ENCODE measurements around the gene METTL14.

METTL14 gene

DNA sequence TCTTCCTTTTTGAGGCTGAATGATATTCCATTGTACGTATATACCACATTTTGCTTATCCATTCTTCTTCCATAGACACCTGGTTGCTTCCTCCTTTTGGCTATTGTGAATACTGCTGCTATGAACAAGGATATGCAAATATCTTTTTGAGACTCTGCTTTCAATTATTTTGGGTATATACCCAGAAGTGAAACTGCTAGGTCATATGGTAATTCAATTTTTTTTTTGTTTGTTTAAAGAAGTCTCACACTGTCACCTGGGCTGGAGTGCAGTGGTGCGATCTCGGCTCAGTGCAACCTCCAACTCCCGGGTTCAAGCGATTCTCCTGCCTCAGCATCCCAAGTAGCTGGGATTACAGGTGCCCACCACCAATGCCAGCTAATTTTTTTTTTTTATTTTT is 75.3 kb downstream of the METTL14 start:
- no peaks in the 10 kb centered on the region for H3K79me2 ChIP-seq (ENCODE audit: insufficient read depth, low read length)
- DNase-seq: no peak
- H4K20me1 ChIP-seq (ENCODE audit: insufficient read depth, low read length): no peaks in the 10 kb centered on the region
- no peak for TF ChIP-seq EZH2 (IDR thresholded peaks at IDR 0.05; ENCODE audit: borderline replicate concordance, low read depth, low read length, severe bottlenecking)
- TF ChIP-seq, protein P1, sequence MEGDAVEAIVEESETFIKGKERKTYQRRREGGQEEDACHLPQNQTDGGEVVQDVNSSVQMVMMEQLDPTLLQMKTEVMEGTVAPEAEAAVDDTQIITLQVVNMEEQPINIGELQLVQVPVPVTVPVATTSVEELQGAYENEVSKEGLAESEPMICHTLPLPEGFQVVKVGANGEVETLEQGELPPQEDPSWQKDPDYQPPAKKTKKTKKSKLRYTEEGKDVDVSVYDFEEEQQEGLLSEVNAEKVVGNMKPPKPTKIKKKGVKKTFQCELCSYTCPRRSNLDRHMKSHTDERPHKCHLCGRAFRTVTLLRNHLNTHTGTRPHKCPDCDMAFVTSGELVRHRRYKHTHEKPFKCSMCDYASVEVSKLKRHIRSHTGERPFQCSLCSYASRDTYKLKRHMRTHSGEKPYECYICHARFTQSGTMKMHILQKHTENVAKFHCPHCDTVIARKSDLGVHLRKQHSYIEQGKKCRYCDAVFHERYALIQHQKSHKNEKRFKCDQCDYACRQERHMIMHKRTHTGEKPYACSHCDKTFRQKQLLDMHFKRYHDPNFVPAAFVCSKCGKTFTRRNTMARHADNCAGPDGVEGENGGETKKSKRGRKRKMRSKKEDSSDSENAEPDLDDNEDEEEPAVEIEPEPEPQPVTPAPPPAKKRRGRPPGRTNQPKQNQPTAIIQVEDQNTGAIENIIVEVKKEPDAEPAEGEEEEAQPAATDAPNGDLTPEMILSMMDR (IDR thresholded peaks at IDR 0.05; ENCODE audit: borderline replicate concordance, extremely low read depth, low read length, poor library complexity, severe bottlenecking): no peak
- H3K36me3 ChIP-seq (ENCODE audit: insufficient read depth, low read length): peaks cover 53% of the 10 kb centered on the region; the same call in 1 of the 2 replicates
- H3K9ac ChIP-seq (ENCODE audit: low read depth, low read length): no peak overlapping the region
- H2AFZ ChIP-seq (ENCODE audit: low read depth, low read length): no peak overlapping the region
- no peak for ATAC-seq (ENCODE audit: insufficient read depth, low read depth)
- H3K4me3 ChIP-seq (ENCODE audit: low read depth in 1 of 2, low read length in 2 of 2): no peak overlapping the region
- no peak overlapping the region for H3K4me2 ChIP-seq (ENCODE audit: insufficient read depth, low read length)
- H3K27ac ChIP-seq (ENCODE audit: low read length): no peak overlapping the region
- no peaks in the 10 kb centered on the region for H3K27me3 ChIP-seq (ENCODE audit: insufficient read depth, low read length, poor library complexity)
- no peaks in the 10 kb centered on the region for H3K9me3 ChIP-seq (ENCODE audit: insufficient read depth, low read length, severe bottlenecking)
- no peaks in the 10 kb centered on the region for H3K4me1 ChIP-seq (ENCODE audit: insufficient read depth, low read length)

DNA sequence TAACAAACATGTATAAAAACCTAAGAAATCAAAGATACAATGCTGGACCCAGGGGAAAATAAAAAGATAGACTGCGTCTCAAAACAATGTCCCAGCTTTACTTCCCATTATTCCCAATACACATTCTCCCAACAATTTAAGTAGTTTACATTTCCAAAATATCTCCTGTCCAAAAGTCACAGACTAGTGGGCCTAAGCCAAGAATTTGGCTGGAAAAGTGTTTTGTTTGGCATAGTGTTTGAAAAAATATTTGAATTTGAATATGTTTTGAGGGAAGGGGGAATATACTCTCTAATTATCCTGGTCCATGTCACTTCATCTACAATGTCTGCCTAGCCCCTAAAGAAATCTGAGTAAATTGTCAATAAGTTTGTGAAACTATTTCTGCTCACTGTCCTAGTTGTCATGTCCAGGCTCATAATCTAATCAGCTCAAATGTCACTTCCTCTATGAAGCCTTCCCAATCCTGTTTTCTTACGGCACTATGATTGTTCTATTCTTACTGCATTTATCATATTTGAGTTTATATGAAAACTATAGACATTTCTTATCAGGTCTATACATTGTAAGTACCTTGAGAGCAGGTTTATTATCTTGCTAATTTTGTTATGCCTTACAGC is 76.3 kb downstream of the METTL14 start:
- TF ChIP-seq EZH2 (IDR thresholded peaks at IDR 0.05; ENCODE audit: borderline replicate concordance, low read depth, low read length, severe bottlenecking): no peak
- TF ChIP-seq, protein P1 (IDR thresholded peaks at IDR 0.05; ENCODE audit: borderline replicate concordance, extremely low read depth, low read length, poor library complexity, severe bottlenecking): no peak
- Histone ChIP-seq H3K27ac (ENCODE audit: low read length) (no peak overlapping the region), H3K4me2 (ENCODE audit: insufficient read depth, low read length) (no peak overlapping the region), H3K4me1 (ENCODE audit: insufficient read depth, low read length) (no peaks in the 10 kb centered on the region), H3K27me3 (ENCODE audit: insufficient read depth, low read length, poor library complexity) (no peaks in the 10 kb centered on the region), H2AFZ (ENCODE audit: low read depth, low read length) (no peak overlapping the region), H4K20me1 (ENCODE audit: insufficient read depth, low read length) (no peaks in the 10 kb centered on the region), H3K36me3 (ENCODE audit: insufficient read depth, low read length) (peaks cover 55% of the 10 kb centered on the region), H3K4me3 (ENCODE audit: low read depth in 1 of 2, low read length in 2 of 2) (no peak overlapping the region), H3K9me3 (ENCODE audit: insufficient read depth, low read length, severe bottlenecking) (no peaks in the 10 kb centered on the region), H3K9ac (ENCODE audit: low read depth, low read length) (no peak overlapping the region), H3K79me2 (ENCODE audit: insufficient read depth, low read length) (no peaks in the 10 kb centered on the region)
- DNase-seq (no peak), ATAC-seq (ENCODE audit: insufficient read depth, low read depth) (no peak)

DNA sequence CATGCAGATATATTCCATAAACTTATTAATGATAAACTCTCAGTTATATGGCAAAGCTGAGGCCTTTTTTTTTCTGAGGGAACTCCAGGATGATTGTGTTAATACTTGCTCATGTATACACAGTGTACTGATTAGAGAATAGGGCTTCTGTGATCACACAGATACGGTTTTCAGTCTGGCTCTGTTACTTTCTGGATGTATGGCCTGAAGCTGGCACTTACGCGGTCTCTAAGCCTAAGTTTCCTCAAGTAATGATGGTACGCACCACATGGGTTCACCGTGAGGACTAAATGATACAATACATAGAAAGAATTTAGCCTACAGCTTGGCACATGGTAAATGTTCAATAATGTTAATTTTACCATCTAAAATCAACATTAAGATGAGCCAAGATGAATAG is 77.0 kb downstream of the METTL14 start:
- no peak for DNase-seq
- Histone ChIP-seq H3K36me3 (ENCODE audit: insufficient read depth, low read length) (peaks cover 57% of the 10 kb centered on the region), H3K4me2 (ENCODE audit: insufficient read depth, low read length) (no peak overlapping the region), H3K27me3 (ENCODE audit: insufficient read depth, low read length, poor library complexity) (no peaks in the 10 kb centered on the region), H3K9ac (ENCODE audit: low read depth, low read length) (no peak overlapping the region), H3K4me1 (ENCODE audit: insufficient read depth, low read length) (no peaks in the 10 kb centered on the region), H2AFZ (ENCODE audit: low read depth, low read length) (no peak overlapping the region), H4K20me1 (ENCODE audit: insufficient read depth, low read length) (no peaks in the 10 kb centered on the region), H3K27ac (ENCODE audit: low read length) (no peak overlapping the region), H3K79me2 (ENCODE audit: insufficient read depth, low read length) (no peaks in the 10 kb centered on the region), H3K4me3 (ENCODE audit: low read depth in 1 of 2, low read length in 2 of 2) (no peak overlapping the region), H3K9me3 (ENCODE audit: insufficient read depth, low read length, severe bottlenecking) (no peaks in the 10 kb centered on the region)
- TF ChIP-seq, protein P1 (IDR thresholded peaks at IDR 0.05; ENCODE audit: borderline replicate concordance, extremely low read depth, low read length, poor library complexity, severe bottlenecking): no peak
- no peak for TF ChIP-seq EZH2 (IDR thresholded peaks at IDR 0.05; ENCODE audit: borderline replicate concordance, low read depth, low read length, severe bottlenecking)
- ATAC-seq (ENCODE audit: insufficient read depth, low read depth): no peak

All from DND-41 (cell line).